Gastrocnemius medialis (tissue), 4 donors: ENCODE measurements around the gene ST7. TPM values are rescaled to one million over a fixed set of nuclear protein-coding genes. Genes with fewer than 3 reads are reported as not detected.

ENCODE experiments used
- ATAC-seq, 2 donors: fragments of 150-250 bp; one replicate each; pipeline ENCODE4 v1.9.1; 2016
- DNase-seq, 2 donors: peaks; one replicate each; pipeline ENCODE4 v3.0.0-alpha.2; 2019
- H3K27ac ChIP-seq, 4 donors: fragments of 200-600 bp; sonication (generic); 1 replicate in 1 of 4; 2 replicates in 3 of 4; pipeline ENCODE4 v1.5.1; 2016 to 2018; ENCODE audit warnings: mild to moderate bottlenecking in 2 of 4, moderate library complexity in 1 of 4
- H3K27me3 ChIP-seq, 3 donors: fragments of 200-600 bp; sonication (generic) in 2 of 3; 1 replicate in 1 of 3; 2 replicates in 2 of 3; pipeline versions ENCODE4 v1.5.1 to v1.6.0; 2016 to 2019; ENCODE audit warnings: mild to moderate bottlenecking in 1 of 3, moderate library complexity in 1 of 3
- H3K36me3 ChIP-seq, 2 donors: fragments of 200-600 bp; sonication (generic) in 1 of 2; one replicate each; pipeline ENCODE4 v1.5.1; 2017 to 2018
- H3K4me1 ChIP-seq, 2 donors: fragments of 200-600 bp; sonication (generic) in 1 of 2; one replicate each; pipeline ENCODE4 v1.5.1; 2016 to 2017; ENCODE audit warnings: mild to moderate bottlenecking in 2 of 2
- H3K4me3 ChIP-seq, 4 donors: fragments of 200-600 bp; sonication (generic) in 3 of 4; 1 replicate in 1 of 4; 2 replicates in 3 of 4; pipeline ENCODE4 v1.5.1; 2016 to 2019; ENCODE audit warnings: mild to moderate bottlenecking in 2 of 4
- H3K9me3 ChIP-seq, 3 donors: fragments of 200-600 bp; sonication (generic) in 2 of 3; 1 replicate in 1 of 3; 2 replicates in 2 of 3; pipeline ENCODE4 v1.5.1; 2016 to 2019
- CTCF ChIP-seq, 5 experiments: fragments of 450-650 bp in 3 of 5; fragments of 200-600 bp in 2 of 5; sonication (generic) in 2 of 5; IDR thresholded peaks in 4 of 5; conservative IDR thresholded peaks in 1 of 5; 1 replicate in 4 of 5; 2 replicates in 1 of 5; pipeline ENCODE4 v1.5.1; 2016 to 2019; ENCODE audit warnings: antibody characterized with exemption in 5 of 5, mild to moderate bottlenecking in 3 of 5, moderate library complexity in 3 of 5
- POLR2A ChIP-seq, 2 donors: fragments of 450-650 bp; IDR thresholded peaks; one replicate each; pipeline ENCODE4 v1.6.1; 2017; ENCODE audit warnings: antibody characterized with exemption in 2 of 2, mild to moderate bottlenecking in 2 of 2, moderate library complexity in 2 of 2
- in situ Hi-C, 4 donors: fragments of 200-750 bp; cut with MboI; loops; one replicate each; pipeline versions ENCODE4 v1.15.0 to v1.8.0; 2017; ENCODE audit warnings: low sequenced_read_pairs in 4 of 4
- intact Hi-C: fragments of 100-400 bp; cut with DNase I; formaldehyde crosslinking; loops from one replicate; pipeline ENCODE4 v1.15.1; 2023; ENCODE audit warnings: low total_unique reads
- total RNA-seq, 4 donors: library from RNA; depleted of rRNA; stranded (reverse); fragments of >200 nt; gene quantifications; one replicate each; pipeline versions ENCODE4 v1.1.0 to v1.2.3, GENCODE V29; 2016

ST7 gene
- total RNA-seq, 4 donors from 2014 or later = 5.5 to 14.5 (median 11.9) TPM

GRCh38 chr7:116942504-116942903, 10.8 kb upstream of the ST7 start:
- H3K4me1 ChIP-seq = no peaks in the 10 kb centered on the region
- TF ChIP-seq CTCF (IDR thresholded peaks at IDR 0.05 in 4 of 5, conservative IDR thresholded peaks at IDR 0.05 in 1 of 5) = no peak
- no peak for TF ChIP-seq POLR2A (IDR thresholded peaks at IDR 0.05)

GRCh38 chr7:116948934-116949333, 4.4 kb upstream of the ST7 start:
- Histone ChIP-seq H3K27ac (no peak overlapping the region), H3K36me3 (no peaks in the 10 kb centered on the region), H3K4me3 (no peak overlapping the region), H3K9me3 (no peaks in the 10 kb centered on the region), H3K27me3 (no peaks in the 10 kb centered on the region), H3K4me1 (peaks cover 5 to 9% of the 10 kb centered on the region in 2 donors)
- DNase-seq (no peak), ATAC-seq (no peak)
- in situ Hi-C loops = no loop called here
- intact Hi-C loops = no loop called here
- no peak for TF ChIP-seq CTCF (IDR thresholded peaks at IDR 0.05 in 4 of 5, conservative IDR thresholded peaks at IDR 0.05 in 1 of 5)
- TF ChIP-seq POLR2A (IDR thresholded peaks at IDR 0.05) = no peak

More at GRCh38 chr7:116942504-116942903, 10.8 kb upstream of the ST7 start:
- DNase-seq (no peak), ATAC-seq (no peak)
- H3K36me3 ChIP-seq = no peaks in the 10 kb centered on the region
- H3K27me3 ChIP-seq = no peaks in the 10 kb centered on the region
- in situ Hi-C loops = no loop called here
- no peak overlapping the region for H3K4me3 ChIP-seq
- H3K27ac ChIP-seq = no peak overlapping the region
- intact Hi-C loops = no loop called here
- no peaks in the 10 kb centered on the region for H3K9me3 ChIP-seq

- ATAC-seq (no peak), DNase-seq (no peak)
- in situ Hi-C loops = loop anchor here in 1 of 4 donors (10.0 kb wide), 1 partner anchor 85 kb away; the partner anchor contains the start of gene CAPZA2
- intact Hi-C loops = loop anchor here (5.0 to 10.0 kb wide), 3 partner anchors 72 to 318 kb away; partner anchors contain the start of gene MET
- Histone ChIP-seq H3K27ac (no peak overlapping the region), H3K9me3 (no peaks in the 10 kb centered on the region), H3K4me1 (peaks cover 14 to 17% of the 10 kb centered on the region in 2 donors), H3K36me3 (no peaks in the 10 kb centered on the region), H3K4me3 (no peak overlapping the region), H3K27me3 (no peaks in the 10 kb centered on the region)
- TF ChIP-seq POLR2A (IDR thresholded peaks at IDR 0.05) (no peak), CTCF (IDR thresholded peaks at IDR 0.05 in 4 of 5, conservative IDR thresholded peaks at IDR 0.05 in 1 of 5) (no peak)
These were observed 3.1 kb upstream of the ST7 start for GRCh38 chr7:116949941-116950801.

- ATAC-seq (no peak), DNase-seq (no peak)
- in situ Hi-C loops = loop anchor here in 1 of 4 donors (10.0 kb wide), 1 partner anchor 86 kb away; the partner anchor contains the start of gene CAPZA2
- no peak for TF ChIP-seq CTCF (IDR thresholded peaks at IDR 0.05 in 4 of 5, conservative IDR thresholded peaks at IDR 0.05 in 1 of 5)
- TF ChIP-seq POLR2A (IDR thresholded peaks at IDR 0.05) = no peak
- no peak overlapping the region for H3K27ac ChIP-seq
- peaks cover 21 to 24% of the 10 kb centered on the region in 2 donors for H3K4me1 ChIP-seq
- intact Hi-C loops = loop anchor here (5.0 to 10.0 kb wide), 3 partner anchors 71 to 319 kb away; partner anchors contain the start of gene MET
- H3K4me3 ChIP-seq = no peak overlapping the region
- no peaks in the 10 kb centered on the region for H3K27me3 ChIP-seq
- H3K9me3 ChIP-seq = no peaks in the 10 kb centered on the region
- no peaks in the 10 kb centered on the region for H3K36me3 ChIP-seq
These were observed 2.4 kb upstream of the ST7 start for GRCh38 chr7:116950889-116951351.
